DND-41 (cell line): Measurements from ENCODE around the gene MYLIP.
A peak's percentile ranks its signal among the peaks of the same experiment; 100 is the strongest.

Experiments
- ATAC-seq: fragments of 200-7000 bp; cut with Tn5 transposase; 3 replicates; pipeline ENCODE4 v1.9.1; 2021; ENCODE audit warnings: low read depth; ENCODE audit not compliant: insufficient read depth
- DNase-seq: peaks from one replicate; pipeline ENCODE4 v3.0.0-alpha.2; 2020
- H2AFZ ChIP-seq: 2 replicates; pipeline ENCODE4 v1.6.0; 2012; ENCODE audit warnings: low read depth, low read length
- H3K27ac ChIP-seq: 2 replicates; pipeline ENCODE4 v1.5.1; 2012; ENCODE audit warnings: low read length, inconsistent platforms
- H3K27me3 ChIP-seq: fragments of 200-600 bp; sonication (generic); 2 replicates; pipeline ENCODE4 v1.6.0; 2012; ENCODE audit warnings: low read length, mild to moderate bottlenecking, inconsistent platforms; ENCODE audit not compliant: insufficient read depth, poor library complexity
- H3K36me3 ChIP-seq: 2 replicates; pipeline ENCODE4 v1.5.1; 2012; ENCODE audit warnings: low read length, inconsistent platforms; ENCODE audit not compliant: insufficient read depth
- H3K4me1 ChIP-seq: 2 replicates; pipeline ENCODE4 v1.5.1; 2012; ENCODE audit warnings: mild to moderate bottlenecking, low read length; ENCODE audit not compliant: insufficient read depth
- H3K4me2 ChIP-seq: 2 replicates; pipeline ENCODE4 v1.6.0; 2012; ENCODE audit warnings: mild to moderate bottlenecking, moderate library complexity, low read length, inconsistent platforms; ENCODE audit not compliant: insufficient read depth
- H3K4me3 ChIP-seq, 2 experiments: fragments of 200-600 bp in 1 of 2; shearing (Covaris generic) in 1 of 2; 2 replicates each; pipeline ENCODE4 v1.5.1; 2012 to 2016; ENCODE audit warnings: inconsistent platforms in 2 of 2, low read length in 2 of 2, mild to moderate bottlenecking in 2 of 2, low read depth in 1 of 2, moderate library complexity in 1 of 2
- H3K79me2 ChIP-seq: 2 replicates; pipeline ENCODE4 v1.6.0; 2012; ENCODE audit warnings: low read length, inconsistent platforms; ENCODE audit not compliant: insufficient read depth
- H3K9ac ChIP-seq: 2 replicates; pipeline ENCODE4 v1.6.0; 2012; ENCODE audit warnings: low read depth, mild to moderate bottlenecking, inconsistent platforms, low read length, moderate library complexity
- H3K9me3 ChIP-seq: 2 replicates; pipeline ENCODE4 v1.5.1; 2012; ENCODE audit warnings: low read length, moderate library complexity, mild to moderate bottlenecking, inconsistent platforms; ENCODE audit not compliant: insufficient read depth, severe bottlenecking
- H4K20me1 ChIP-seq: 2 replicates; pipeline ENCODE4 v1.6.0; 2012; ENCODE audit warnings: low read length; ENCODE audit not compliant: insufficient read depth
- CTCF ChIP-seq: IDR thresholded peaks from 2 replicates; pipeline ENCODE4 v1.5.1; 2012; ENCODE audit warnings: borderline replicate concordance, low read length, moderate library complexity, mild to moderate bottlenecking; ENCODE audit not compliant: poor library complexity, severe bottlenecking; ENCODE audit errors: extremely low read depth
- EZH2 ChIP-seq: IDR thresholded peaks from 3 replicates; pipeline ENCODE4 v1.6.1; 2012; ENCODE audit warnings: borderline replicate concordance, low read depth, mild to moderate bottlenecking, moderate library complexity, low read length, inconsistent platforms; ENCODE audit not compliant: severe bottlenecking

MYLIP gene

GRCh38 chr6:16180696-16181438 lies 52.0 kb downstream of the MYLIP start:
- Histone ChIP-seq H2AFZ (no peak overlapping the region), H3K27me3 (no peaks in the 10 kb centered on the region), H4K20me1 (no peaks in the 10 kb centered on the region), H3K9ac (no peak overlapping the region), H3K27ac (no peak overlapping the region), H3K36me3 (no peaks in the 10 kb centered on the region), H3K9me3 (peaks cover 8% of the 10 kb centered on the region), H3K4me1 (peaks cover 6% of the 10 kb centered on the region), H3K4me2 (no peak overlapping the region), H3K4me3 (no peak overlapping the region), H3K79me2 (no peaks in the 10 kb centered on the region)
- DNase-seq = no peak
- ATAC-seq = no peak
- no peak for TF ChIP-seq CTCF

- peaks cover 8% of the 10 kb centered on the region for H3K9me3 ChIP-seq
- ATAC-seq = no peak
These were observed 52.8 kb downstream of the MYLIP start for GRCh38 chr6:16181439-16182297.

GRCh38 chr6:16183187-16183664 lies 54.3 kb downstream of the MYLIP start:
- H2AFZ ChIP-seq = no peak overlapping the region
- H3K79me2 ChIP-seq = no peaks in the 10 kb centered on the region
- ATAC-seq (no peak), DNase-seq (no peak)
- H3K9ac ChIP-seq = no peak overlapping the region
- peaks cover 8% of the 10 kb centered on the region for H3K9me3 ChIP-seq
- H3K27ac ChIP-seq = no peak overlapping the region
- peaks cover 6% of the 10 kb centered on the region for H3K4me1 ChIP-seq
- H3K4me2 ChIP-seq = no peak overlapping the region
- no peaks in the 10 kb centered on the region for H4K20me1 ChIP-seq
- TF ChIP-seq CTCF = peak; percentile 72
- no peak for TF ChIP-seq EZH2
- no peaks in the 10 kb centered on the region for H3K36me3 ChIP-seq
- H3K4me3 ChIP-seq = no peak overlapping the region
- H3K27me3 ChIP-seq = no peaks in the 10 kb centered on the region

More at GRCh38 chr6:16181439-16182297, 52.8 kb downstream of the MYLIP start:
- no peak overlapping the region for H3K27ac ChIP-seq
- H2AFZ ChIP-seq = no peak overlapping the region
- no peak overlapping the region for H3K9ac ChIP-seq
- no peaks in the 10 kb centered on the region for H4K20me1 ChIP-seq
- peaks cover 6% of the 10 kb centered on the region for H3K4me1 ChIP-seq
- H3K79me2 ChIP-seq = no peaks in the 10 kb centered on the region
- no peak for TF ChIP-seq CTCF
- no peak for TF ChIP-seq EZH2
- DNase-seq = no peak
- no peak overlapping the region for H3K4me2 ChIP-seq
- H3K36me3 ChIP-seq = no peaks in the 10 kb centered on the region
- H3K27me3 ChIP-seq = no peaks in the 10 kb centered on the region
- no peak overlapping the region for H3K4me3 ChIP-seq
